ENCODE measurements around the gene UPK2.

Gene UPK2

DNA sequence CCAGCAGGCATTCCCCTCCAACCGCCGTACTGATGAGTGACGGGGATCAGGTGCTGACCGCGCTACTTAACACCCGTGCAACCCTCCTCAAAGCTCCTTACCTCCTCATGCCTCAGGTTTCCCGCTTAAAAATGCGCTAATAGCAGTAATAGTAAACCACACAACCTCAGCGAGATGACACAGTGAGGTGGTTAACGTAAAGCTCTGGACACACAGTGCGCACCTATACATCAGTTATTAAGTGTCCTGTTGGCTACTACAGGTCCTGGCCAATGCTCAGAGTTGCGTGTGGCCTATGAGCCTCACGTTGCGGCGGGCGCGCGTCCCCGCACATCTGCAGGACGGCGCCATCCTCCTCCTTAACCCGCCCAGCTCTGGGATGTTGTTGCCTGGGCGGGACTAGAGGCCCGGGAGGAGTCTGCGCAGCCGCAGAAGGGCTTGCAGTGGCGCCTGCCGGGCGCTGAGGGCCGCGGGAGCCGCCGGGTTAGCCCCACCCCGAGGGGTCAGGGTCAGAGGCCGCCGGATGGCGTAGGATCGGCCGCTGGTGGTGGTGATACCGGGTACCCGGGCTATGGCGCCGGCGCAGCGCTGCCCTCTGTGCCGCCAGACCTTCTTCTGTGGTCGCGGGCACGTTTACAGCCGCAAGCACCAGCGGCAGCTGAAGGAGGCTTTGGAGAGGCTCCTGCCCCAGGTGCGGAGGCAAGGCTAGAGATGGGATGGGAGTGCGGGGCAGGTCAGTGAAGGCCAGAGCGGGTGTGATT lies 41.7 kb downstream of the UPK2 start, which contains the start of gene CENATAC:
Gene CENATAC, plus strand, starts transcription at position 512 of the 761 bp plus-strand sequence. Its CDS starts 60 bp downstream, at position 572.
- H3K4me3 ChIP-seq (ENCODE audit: low read length, poor library complexity, severe bottlenecking) = peak within 1 kb of the TSS; percentile 86
- no peaks in the 10 kb centered on the region for H3F3A ChIP-seq (ENCODE audit: low read depth)
- no peaks in the 10 kb centered on the region for H3K9me3 ChIP-seq (ENCODE audit: insufficient read depth, low read depth, low read length)
- no peaks in the 10 kb centered on the region for H3K36me3 ChIP-seq (ENCODE audit: insufficient read depth, low read length)
- TF ChIP-seq, protein P1, sequence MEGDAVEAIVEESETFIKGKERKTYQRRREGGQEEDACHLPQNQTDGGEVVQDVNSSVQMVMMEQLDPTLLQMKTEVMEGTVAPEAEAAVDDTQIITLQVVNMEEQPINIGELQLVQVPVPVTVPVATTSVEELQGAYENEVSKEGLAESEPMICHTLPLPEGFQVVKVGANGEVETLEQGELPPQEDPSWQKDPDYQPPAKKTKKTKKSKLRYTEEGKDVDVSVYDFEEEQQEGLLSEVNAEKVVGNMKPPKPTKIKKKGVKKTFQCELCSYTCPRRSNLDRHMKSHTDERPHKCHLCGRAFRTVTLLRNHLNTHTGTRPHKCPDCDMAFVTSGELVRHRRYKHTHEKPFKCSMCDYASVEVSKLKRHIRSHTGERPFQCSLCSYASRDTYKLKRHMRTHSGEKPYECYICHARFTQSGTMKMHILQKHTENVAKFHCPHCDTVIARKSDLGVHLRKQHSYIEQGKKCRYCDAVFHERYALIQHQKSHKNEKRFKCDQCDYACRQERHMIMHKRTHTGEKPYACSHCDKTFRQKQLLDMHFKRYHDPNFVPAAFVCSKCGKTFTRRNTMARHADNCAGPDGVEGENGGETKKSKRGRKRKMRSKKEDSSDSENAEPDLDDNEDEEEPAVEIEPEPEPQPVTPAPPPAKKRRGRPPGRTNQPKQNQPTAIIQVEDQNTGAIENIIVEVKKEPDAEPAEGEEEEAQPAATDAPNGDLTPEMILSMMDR (conservative IDR thresholded peaks at IDR 0.05; ENCODE audit: low read length) = no peak; the same call in 1 of the 2 replicates
- TF ChIP-seq EZH2phosphoT487 (IDR thresholded peaks at IDR 0.05; ENCODE audit: borderline replicate concordance) = no peak
- H3K9ac ChIP-seq (ENCODE audit: low read depth, low read length, poor library complexity, severe bottlenecking) = peak within 1 kb of the TSS; percentile 95
- H3K9me2 ChIP-seq (replicated peaks; ENCODE audit: low read depth, low read length) = no peaks in the 10 kb centered on the region
- peaks cover 57% of the 10 kb centered on the region for H3K79me2 ChIP-seq (ENCODE audit: insufficient read depth, low read length)
- peak within 1 kb of the TSS; percentile 80 for H2AFZ ChIP-seq (ENCODE audit: low read length)
- H4K20me1 ChIP-seq (ENCODE audit: insufficient read depth, low read length, poor library complexity, severe bottlenecking) = peaks cover 10% of the 10 kb centered on the region
- peaks cover 28% of the 10 kb centered on the region for H3K4me1 ChIP-seq (ENCODE audit: insufficient read depth, low read length, poor library complexity, severe bottlenecking)
- no peaks in the 10 kb centered on the region for H3K27me3 ChIP-seq (ENCODE audit: insufficient read depth, low read length, poor library complexity, severe bottlenecking)
- H3K4me2 ChIP-seq (ENCODE audit: low read depth, low read length, poor library complexity, severe bottlenecking) = peak within 1 kb of the TSS; percentile 86

DNA sequence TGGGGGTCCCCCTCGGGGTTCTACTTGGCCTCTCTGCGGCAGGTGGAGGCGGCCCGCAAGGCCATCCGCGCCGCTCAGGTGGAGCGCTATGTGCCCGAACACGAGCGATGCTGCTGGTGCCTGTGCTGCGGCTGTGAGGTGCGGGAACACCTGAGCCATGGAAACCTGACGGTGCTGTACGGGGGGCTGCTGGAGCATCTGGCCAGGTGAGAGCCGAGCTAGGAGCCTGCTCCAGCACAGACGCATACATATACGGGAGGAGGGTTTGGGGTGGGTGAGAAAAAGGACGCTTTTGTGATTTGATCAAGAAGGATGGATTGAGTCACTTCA lies 42.3 kb downstream of the UPK2 start:
- no peaks in the 10 kb centered on the region for H3K9me2 ChIP-seq (replicated peaks; ENCODE audit: low read depth, low read length)
- H3K9ac ChIP-seq (ENCODE audit: low read depth, low read length, poor library complexity, severe bottlenecking) = peak overlapping the region; percentile 95
- no peak for TF ChIP-seq EZH2phosphoT487 (IDR thresholded peaks at IDR 0.05; ENCODE audit: borderline replicate concordance)
- TF ChIP-seq, protein P1 (conservative IDR thresholded peaks at IDR 0.05; ENCODE audit: low read length) = no peak
- H3K27me3 ChIP-seq (ENCODE audit: insufficient read depth, low read length, poor library complexity, severe bottlenecking) = no peaks in the 10 kb centered on the region
- no peaks in the 10 kb centered on the region for H3K9me3 ChIP-seq (ENCODE audit: insufficient read depth, low read depth, low read length)
- H3K4me1 ChIP-seq (ENCODE audit: insufficient read depth, low read length, poor library complexity, severe bottlenecking) = peaks cover 28% of the 10 kb centered on the region
- peaks cover 10% of the 10 kb centered on the region for H4K20me1 ChIP-seq (ENCODE audit: insufficient read depth, low read length, poor library complexity, severe bottlenecking)
- H3K4me3 ChIP-seq (ENCODE audit: low read length, poor library complexity, severe bottlenecking) = peak overlapping the region; percentile 86
- peaks cover 57% of the 10 kb centered on the region for H3K79me2 ChIP-seq (ENCODE audit: insufficient read depth, low read length)
- H3K36me3 ChIP-seq (ENCODE audit: insufficient read depth, low read length) = peaks cover 3% of the 10 kb centered on the region; the same call in 1 of the 2 replicates
- H3F3A ChIP-seq (ENCODE audit: low read depth) = no peaks in the 10 kb centered on the region
- peak overlapping the region; percentile 86 for H3K4me2 ChIP-seq (ENCODE audit: low read depth, low read length, poor library complexity, severe bottlenecking)
- peak overlapping the region; percentile 80 for H2AFZ ChIP-seq (ENCODE audit: low read length)

DNA sequence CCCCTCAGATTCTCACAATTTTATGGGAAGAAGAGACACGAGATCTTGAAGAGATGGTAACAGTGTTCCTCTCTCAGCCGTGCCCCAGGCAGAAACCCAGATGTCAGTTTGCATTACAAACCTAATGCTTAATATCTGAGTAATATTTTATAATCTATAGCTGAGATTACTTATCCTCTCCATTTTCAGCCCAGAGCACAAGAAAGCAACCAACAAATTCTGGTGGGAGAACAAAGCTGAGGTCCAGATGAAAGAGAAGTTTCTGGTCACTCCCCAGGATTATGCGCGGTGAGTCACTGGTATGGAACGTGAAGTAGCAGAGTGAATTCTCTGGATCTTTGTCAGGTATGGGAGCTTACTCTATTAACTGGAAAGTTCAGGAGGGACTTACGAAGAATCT lies 42.7 kb downstream of the UPK2 start:
- Histone ChIP-seq H3K9ac (ENCODE audit: low read depth, low read length, poor library complexity, severe bottlenecking) (peak overlapping the region; percentile 95), H3F3A (ENCODE audit: low read depth) (no peaks in the 10 kb centered on the region), H3K4me2 (ENCODE audit: low read depth, low read length, poor library complexity, severe bottlenecking) (peak overlapping the region; percentile 86), H3K4me1 (ENCODE audit: insufficient read depth, low read length, poor library complexity, severe bottlenecking) (peaks cover 28% of the 10 kb centered on the region), H2AFZ (ENCODE audit: low read length) (no peak overlapping the region), H3K9me2 (replicated peaks; ENCODE audit: low read depth, low read length) (no peaks in the 10 kb centered on the region), H3K27me3 (ENCODE audit: insufficient read depth, low read length, poor library complexity, severe bottlenecking) (no peaks in the 10 kb centered on the region), H3K79me2 (ENCODE audit: insufficient read depth, low read length) (peaks cover 57% of the 10 kb centered on the region), H3K4me3 (ENCODE audit: low read length, poor library complexity, severe bottlenecking) (peak overlapping the region; percentile 86), H3K36me3 (ENCODE audit: insufficient read depth, low read length) (peaks cover 3% of the 10 kb centered on the region; the same call in 1 of the 2 replicates), H3K9me3 (ENCODE audit: insufficient read depth, low read depth, low read length) (no peaks in the 10 kb centered on the region), H4K20me1 (ENCODE audit: insufficient read depth, low read length, poor library complexity, severe bottlenecking) (peaks cover 10% of the 10 kb centered on the region)
- no peak for TF ChIP-seq EZH2phosphoT487 (IDR thresholded peaks at IDR 0.05; ENCODE audit: borderline replicate concordance)
- TF ChIP-seq, protein P1 (conservative IDR thresholded peaks at IDR 0.05; ENCODE audit: low read length) = no peak

All from Loucy (cell line).